Left renal pelvis (tissue), 4 donors: Measurements from ENCODE around the gene BCAT1. TPM values are rescaled to one million over a fixed set of nuclear protein-coding genes. Genes with fewer than 3 reads are reported as not detected.
"Not testable (repeated sequence)": the region's sequence is repeated elsewhere in the genome, so short reads cannot be mapped to it uniquely, and the experiment has no call there.

ENCODE experiments used
- DNase-seq, 4 donors: peaks; one replicate each; pipeline ENCODE4 v3.0.0-alpha.2; 2013; ENCODE audit warnings: low read depth in 4 of 4, low spot score in 3 of 4
- polyA plus RNA-seq, 4 donors: library from polyadenylated mRNA; unstranded; fragments of 120-200 nt; gene quantifications; one replicate each; pipeline ENCODE4 v1.2.1, GENCODE V29; 2013; ENCODE audit not compliant: insufficient read length in 4 of 4

The BCAT1 gene
- polyA plus RNA-seq, 4 donors = 20.8 to 61.1 (median 53.5) TPM

- not testable (repeated sequence) for DNase-seq
Measured at GRCh38 chr12:24928533-24929306, 20.2 kb downstream of the BCAT1 start.

- DNase-seq = no peak
Measured at GRCh38 chr12:24928131-24928530, 20.8 kb downstream of the BCAT1 start.

GRCh38 chr12:24926080-24926479 is 22.8 kb downstream of the BCAT1 start:
- DNase-seq = not testable (repeated sequence)

DNA sequence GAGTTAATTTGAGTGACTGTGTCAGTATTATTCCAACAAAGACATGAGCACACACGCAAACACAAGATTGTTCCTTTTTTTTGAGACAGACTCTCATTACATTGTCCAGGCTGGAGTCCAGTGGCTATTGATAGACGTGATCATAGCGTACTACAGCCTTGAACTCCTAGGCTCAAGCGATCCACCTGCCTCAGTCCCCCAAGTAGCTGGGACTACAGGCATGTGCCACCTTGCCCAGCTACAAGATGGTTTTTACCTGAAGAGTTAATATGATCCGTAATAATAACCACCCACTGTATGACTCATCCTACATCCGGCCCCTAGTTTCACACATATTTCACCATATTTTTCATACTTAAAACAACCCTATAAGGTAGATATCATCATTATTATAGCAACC is 26.8 kb downstream of the BCAT1 start:
- no peak for DNase-seq

GRCh38 chr12:24921251-24922038 is 27.5 kb downstream of the BCAT1 start:
- DNase-seq = no peak

GRCh38 chr12:24920141-24920540 is 28.8 kb downstream of the BCAT1 start:
- no peak for DNase-seq

GRCh38 chr12:24919346-24920001 is 29.4 kb downstream of the BCAT1 start:
- DNase-seq = no peak

DNA sequence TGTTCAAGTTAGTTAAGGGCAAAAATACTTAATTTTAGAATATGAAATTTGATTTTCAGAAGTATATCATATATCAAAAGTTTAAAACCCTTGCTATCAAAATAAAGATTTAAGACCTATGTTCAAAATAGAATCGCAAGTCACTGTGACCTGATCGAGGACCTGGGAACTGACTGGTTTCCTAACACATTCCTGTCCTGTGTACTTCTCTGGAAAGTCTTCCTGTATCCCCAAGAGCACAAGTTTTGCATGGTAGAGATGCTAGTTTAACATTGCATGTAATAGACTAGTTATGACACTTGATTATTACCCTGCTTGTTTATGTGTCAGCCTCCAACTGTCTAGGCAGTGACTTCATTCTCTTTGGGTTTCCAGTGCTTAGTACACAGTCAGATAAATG is 30.3 kb downstream of the BCAT1 start:
- no peak for DNase-seq

DNA sequence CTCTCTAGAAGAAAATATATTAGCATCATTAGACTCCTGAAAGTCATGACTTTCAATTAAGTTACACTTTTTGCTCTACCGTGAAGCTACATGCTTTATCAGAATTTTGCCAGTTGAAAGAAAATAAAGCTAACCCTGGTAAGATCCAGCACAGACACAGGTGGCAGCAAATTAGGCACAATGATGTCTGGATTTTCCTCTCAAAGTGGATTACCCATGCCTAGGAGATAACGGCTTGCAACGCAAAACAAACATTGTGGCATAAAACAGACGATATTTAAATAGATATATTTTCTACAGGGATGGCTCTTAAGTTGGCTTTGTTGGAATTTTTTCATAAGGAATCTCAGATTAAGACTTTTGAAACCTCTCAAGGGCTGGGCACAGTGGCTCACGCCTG is 33.4 kb downstream of the BCAT1 start:
- no peak for DNase-seq

DNA sequence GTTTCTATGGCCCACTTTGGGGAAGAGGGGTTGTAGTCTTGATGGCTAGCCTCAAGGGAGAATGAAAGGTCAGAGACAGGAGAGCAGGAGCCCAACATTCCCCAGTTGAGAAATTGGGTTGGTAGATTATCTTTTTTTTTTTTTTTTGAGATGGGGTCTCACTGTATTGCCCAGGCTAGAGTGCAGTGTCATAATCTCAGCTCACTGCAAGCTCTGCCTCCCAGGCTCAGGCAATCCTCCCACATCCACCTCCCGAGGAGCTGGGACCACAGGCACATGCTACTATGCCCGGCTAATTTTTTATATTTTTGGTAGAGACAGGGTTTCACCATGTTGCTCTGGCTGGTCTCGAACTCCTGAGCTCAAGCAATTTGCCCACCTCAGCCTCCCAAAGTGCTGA is 34.9 kb downstream of the BCAT1 start:
- DNase-seq = no peak

- no peak for DNase-seq
Measured at GRCh38 chr12:24913130-24913529, 35.8 kb downstream of the BCAT1 start.

- no peak for DNase-seq
Measured at GRCh38 chr12:24911271-24911791, 37.6 kb downstream of the BCAT1 start.

DNA sequence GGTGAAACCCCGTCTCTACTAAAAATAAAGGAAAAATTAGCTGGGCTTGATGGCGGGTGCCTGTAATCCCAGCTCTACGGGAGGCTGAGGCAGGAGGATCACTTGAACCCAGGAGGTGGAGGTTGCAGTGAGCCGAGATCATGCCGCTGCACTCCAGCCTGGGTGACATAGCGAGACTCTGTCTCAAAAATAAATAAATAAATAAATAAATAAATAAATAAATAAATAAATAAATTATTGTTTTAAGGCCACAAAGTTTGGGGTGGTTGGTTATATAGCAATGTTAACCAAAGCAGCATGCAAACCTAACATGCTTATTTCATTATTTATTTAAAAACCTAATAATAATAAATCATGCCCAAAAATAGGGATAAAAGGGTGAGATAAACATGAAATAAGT is 38.7 kb downstream of the BCAT1 start:
- not testable (repeated sequence) for DNase-seq

GRCh38 chr12:24909667-24910066 is 39.2 kb downstream of the BCAT1 start:
- no peak for DNase-seq

DNA sequence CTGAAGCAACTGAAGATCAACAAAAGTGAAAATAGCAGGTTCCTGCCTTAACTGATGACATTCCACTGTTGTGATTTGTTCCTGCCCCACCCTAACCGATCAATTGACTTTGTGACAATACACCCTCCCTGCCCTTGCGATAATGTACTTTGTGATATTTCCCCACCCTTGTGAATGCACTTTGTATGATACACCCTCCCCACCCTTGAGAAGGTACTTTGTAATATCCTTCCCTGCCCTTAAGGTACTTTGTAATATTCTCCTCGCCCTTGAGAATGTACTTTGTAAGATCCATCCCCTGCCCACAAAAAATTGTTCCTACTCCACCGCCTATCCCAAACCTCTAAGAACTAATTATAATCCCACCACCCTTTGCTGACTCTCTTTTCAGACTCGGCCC is 41.4 kb downstream of the BCAT1 start:
- DNase-seq = no peak

- no peak for DNase-seq
Measured at GRCh38 chr12:24906141-24906540, 42.8 kb downstream of the BCAT1 start.

GRCh38 chr12:24905431-24905830 is 43.5 kb downstream of the BCAT1 start:
- no peak for DNase-seq

- no peak for DNase-seq
Measured at GRCh38 chr12:24904871-24905270, 44.0 kb downstream of the BCAT1 start.

- no peak for DNase-seq
Measured at GRCh38 chr12:24903329-24904088, 45.4 kb downstream of the BCAT1 start.

GRCh38 chr12:24902511-24903328 is 46.2 kb downstream of the BCAT1 start:
- DNase-seq = no peak
